A549 (cell line): ENCODE data around the gene MERTK. TPM values are rescaled to one million over a fixed set of nuclear protein-coding genes. Genes with fewer than 3 reads are reported as not detected.

Experiments used
- ATAC-seq, 2 experiments: fragments of 200-7000 bp in 1 of 2; fragments of >200 bp in 1 of 2; cut with Nextera tagmentation in 1 of 2; cut with Tn5 transposase in 1 of 2; 3 replicates each; pipeline versions ENCODE4 v1.8.0 to v1.9.1; 2018 to 2020; ENCODE audit warnings: mild to moderate bottlenecking in 1 of 2, moderate library complexity in 1 of 2
- CTCF ChIA-PET: fragments of 300-600 bp; sonication (Branson Sonifier 250); formaldehyde crosslinking; extraction: SDS; loops from one replicate; lab custom pipeline; 2021; ENCODE audit warnings: antibody characterized with exemption, inconsistent platforms; lab: Yijun Ruan, JAX
- POLR2A ChIA-PET: fragments of 350-600 bp; formaldehyde crosslinking; extraction: SDS; loops from one replicate; lab custom pipeline; 2021; ENCODE audit warnings: antibody characterized with exemption, inconsistent platforms; lab: Yijun Ruan, JAX
- DNase-seq, 2 experiments: peaks; one replicate each; pipeline versions ENCODE4 v3.0.0 to v3.0.0-alpha.2; 2011 to 2016; ENCODE audit warnings: low read depth in 1 of 2, low spot score in 1 of 2
- FAIRE-seq: peaks from 2 replicates; lab custom pipeline; 2011; peaks lifted over from hg19 to GRCh38; lab: Jason Lieb, UNC
- H3K27ac ChIP-seq, 2 experiments: fragments of >200 bp; sonication (Bioruptor Twin); formaldehyde crosslinking; 3 replicates each; pipeline ENCODE4 v1.5.1; 2016 to 2017
- H3K4me1 ChIP-seq: fragments of >200 bp; sonication (Bioruptor Twin); formaldehyde crosslinking; 3 replicates; pipeline ENCODE4 v1.6.1; 2016
- H3K4me2 ChIP-seq: fragments of >200 bp; sonication (Bioruptor Twin); formaldehyde crosslinking; 3 replicates; pipeline ENCODE4 v1.6.1; 2016
- H3K4me3 ChIP-seq: fragments of >200 bp; sonication (Bioruptor Twin); formaldehyde crosslinking; 3 replicates; pipeline ENCODE4 v1.5.1; 2016
- H3K9me3 ChIP-seq: fragments of >200 bp; sonication (Bioruptor Twin); formaldehyde crosslinking; 3 replicates; pipeline ENCODE4 v1.6.1; 2016
- BCL3 ChIP-seq: fragments of >200 bp; sonication (Bioruptor Twin); formaldehyde crosslinking; IDR thresholded peaks from 3 replicates; pipeline ENCODE4 v1.6.1; 2016
- CBX2 ChIP-seq: fragments of 200-600 bp; sonication (generic); IDR thresholded peaks from 2 replicates; pipeline ENCODE4 v1.6.1; 2016; ENCODE audit warnings: low read depth, mild to moderate bottlenecking, borderline replicate concordance
- CBX8 ChIP-seq: fragments of 200-600 bp; sonication (generic); IDR thresholded peaks from 2 replicates; pipeline ENCODE4 v1.6.1; 2016
- CHD4 ChIP-seq: fragments of 200-600 bp; sonication (generic); IDR thresholded peaks from 2 replicates; pipeline ENCODE4 v1.6.1; 2016; ENCODE audit warnings: antibody characterized with exemption, mild to moderate bottlenecking, borderline replicate concordance
- EHF ChIP-seq: fragments of 250-450 bp; sonication (Bioruptor Pico); IDR thresholded peaks from 2 replicates; pipeline ENCODE4 v1.5.0; 2020; ENCODE audit warnings: mild to moderate bottlenecking
- ELK1 ChIP-seq: fragments of 150-350 bp; IDR thresholded peaks from 2 replicates; pipeline ENCODE4 v1.6.1; 2014; ENCODE audit warnings: low read depth, mild to moderate bottlenecking, low read length
- FOSB ChIP-seq: fragments of 250-450 bp; sonication (Bioruptor Pico); IDR thresholded peaks from 2 replicates; pipeline ENCODE4 v1.5.0; 2020; ENCODE audit warnings: mild to moderate bottlenecking, moderate library complexity
- FOSL2 ChIP-seq, 2 experiments: fragments of 450-650 bp in 1 of 2; fragments of >200 bp in 1 of 2; sonication (Bioruptor Twin) in 1 of 2; formaldehyde crosslinking; IDR thresholded peaks; 2 replicates each; pipeline versions ENCODE4 v1.5.0 to v1.6.1; 2016 to 2020; ENCODE audit warnings: mild to moderate bottlenecking in 1 of 2, moderate library complexity in 1 of 2
- FOXS1 ChIP-seq: fragments of 250-450 bp; sonication (Bioruptor Pico); IDR thresholded peaks from 2 replicates; pipeline ENCODE4 v1.5.0; 2020; ENCODE audit warnings: mild to moderate bottlenecking, moderate library complexity
- HEYL ChIP-seq: fragments of 250-450 bp; sonication (Bioruptor Pico); IDR thresholded peaks from 2 replicates; pipeline ENCODE4 v1.8.0; 2021; ENCODE audit warnings: mild to moderate bottlenecking, moderate library complexity
- MAFK ChIP-seq: fragments of 450-650 bp; IDR thresholded peaks from 2 replicates; pipeline ENCODE4 v1.6.1; 2014; ENCODE audit not compliant: partially characterized antibody
- MAX ChIP-seq: IDR thresholded peaks from 2 replicates; pipeline ENCODE4 v1.6.1; 2012
- MYC ChIP-seq: IDR thresholded peaks from 2 replicates; pipeline ENCODE4 v1.6.1; 2012; ENCODE audit warnings: mild to moderate bottlenecking, inconsistent platforms, low read length, improper control_type of control experiment, borderline replicate concordance
- NFE2L2 ChIP-seq: fragments of 150-350 bp; conservative IDR thresholded peaks from 2 replicates; pipeline ENCODE4 v1.6.1; 2014; ENCODE audit warnings: low read length
- NR3C1 ChIP-seq: fragments of >200 bp; sonication (Bioruptor Twin); formaldehyde crosslinking; IDR thresholded peaks from 3 replicates; pipeline ENCODE4 v1.6.1; 2017
- POLR2AphosphoS2 ChIP-seq: conservative IDR thresholded peaks from 2 replicates; pipeline ENCODE4 v1.6.1; 2012; ENCODE audit warnings: low read length, improper control_type of control experiment, inconsistent platforms
- RAD21 ChIP-seq, 2 experiments: fragments of >200 bp in 1 of 2; sonication (Bioruptor Twin) in 1 of 2; formaldehyde crosslinking in 1 of 2; IDR thresholded peaks in 1 of 2; conservative IDR thresholded peaks in 1 of 2; 2 replicates in 1 of 2; 3 replicates in 1 of 2; pipeline ENCODE4 v1.6.1; 2012 to 2018; ENCODE audit warnings: inconsistent platforms in 1 of 2
- RARB ChIP-seq: fragments of 250-450 bp; sonication (Bioruptor Pico); IDR thresholded peaks from 2 replicates; pipeline ENCODE4 v1.8.0; 2021; ENCODE audit warnings: mild to moderate bottlenecking, moderate library complexity
- RFX5 ChIP-seq: fragments of 450-650 bp; IDR thresholded peaks from 2 replicates; pipeline ENCODE4 v1.7.1; 2014; ENCODE audit warnings: antibody characterized with exemption, mild to moderate bottlenecking, moderate library complexity
- SREBF2 ChIP-seq: fragments of 450-650 bp; IDR thresholded peaks from 2 replicates; pipeline ENCODE4 v1.6.1; 2014; ENCODE audit warnings: mild to moderate bottlenecking, moderate library complexity
- TFCP2L1 ChIP-seq: fragments of 250-450 bp; sonication (Bioruptor Pico); IDR thresholded peaks from 2 replicates; pipeline ENCODE4 v1.5.0; 2021; ENCODE audit warnings: mild to moderate bottlenecking
- TP53 ChIP-seq: fragments of 250-450 bp; sonication (Bioruptor Pico); IDR thresholded peaks from 2 replicates; pipeline ENCODE4 v1.5.0; 2021; ENCODE audit warnings: mild to moderate bottlenecking, moderate library complexity
- USF2 ChIP-seq: fragments of 450-650 bp; IDR thresholded peaks from 2 replicates; pipeline ENCODE4 v1.6.1; 2014; ENCODE audit warnings: antibody characterized with exemption
- ZC3H11A ChIP-seq: fragments of 450-650 bp; IDR thresholded peaks from 2 replicates; pipeline ENCODE4 v1.6.1; 2014; ENCODE audit warnings: antibody characterized with exemption, mild to moderate bottlenecking
- ZFP36 ChIP-seq: fragments of 450-650 bp; IDR thresholded peaks from 2 replicates; pipeline ENCODE4 v1.6.1; 2014; ENCODE audit warnings: borderline replicate concordance; ENCODE audit not compliant: partially characterized antibody
- ZNF302 ChIP-seq: fragments of 250-450 bp; sonication (Bioruptor Pico); IDR thresholded peaks from 2 replicates; pipeline ENCODE4 v1.9.0; 2021; ENCODE audit warnings: inconsistent platforms, mild to moderate bottlenecking, moderate library complexity
- ZSCAN20 ChIP-seq: fragments of 250-450 bp; sonication (Bioruptor Pico); IDR thresholded peaks from 2 replicates; pipeline ENCODE4 v1.8.0; 2022; ENCODE audit warnings: mild to moderate bottlenecking, moderate library complexity
- WGBS: methylation state at CpG from one replicate; pipeline ENCODE4 v1.1.6; 2017; ENCODE audit errors: missing lambda C conversion rate; 5-methylcytosine and 5-hydroxymethylcytosine counted together
- polyA plus RNA-seq, 4 experiments: library from polyadenylated mRNA; depleted of rRNA in 3 of 4; stranded (reverse); fragments of >200 nt; fragmentation: RNase III in 1 of 4; extraction: RNeasy Plus Mini Kit Qiagen cat#74134 plus additional on column Dnase treatment in 1 of 4; gene quantifications; 2 replicates in 3 of 4; 3 replicates in 1 of 4; pipeline ENCODE4 v1.2.3, GENCODE V29; 2011 to 2017

Gene MERTK
- polyA plus RNA-seq, 2 of the 4 experiments (the other 2 are of a cell fraction), result 1.4 to 4.0 TPM

GRCh38 chr2:111923276-111923804 is 24.9 kb downstream of the MERTK start:
- DNase-seq, result no peak
- H3K4me2 ChIP-seq, result no peak overlapping the region

GRCh38 chr2:111924617-111925107 is 26.3 kb downstream of the MERTK start:
- FAIRE-seq, result no peak
- 65% methylated on average over 3 of the region's 3 CpGs for WGBS
- POLR2A ChIA-PET, result no interaction called here
- H3K9me3 ChIP-seq, result no peaks in the 10 kb centered on the region
- H3K4me2 ChIP-seq, result no peak overlapping the region
- CTCF ChIA-PET, result interaction anchor here (1.6 kb wide), 1 partner anchor 37 kb away, joined by 4 read pairs; no protein-coding TSS in a partner anchor
- TF ChIP-seq MYC, result no peak
- TF ChIP-seq ZFP36, result no peak
- no peak for TF ChIP-seq RFX5
- no peak for TF ChIP-seq MAX
- TF ChIP-seq NR3C1, result no peak
- no peak for TF ChIP-seq BCL3
- no peak for TF ChIP-seq FOXS1 (CRISPR knock-in tag)
- no peak for TF ChIP-seq POLR2AphosphoS2
- no peak for TF ChIP-seq TP53 (CRISPR knock-in tag)
- TF ChIP-seq RARB (CRISPR knock-in tag), result no peak
- no peak for TF ChIP-seq ZNF302 (CRISPR knock-in tag)
- no peaks in the 10 kb centered on the region for H3K4me1 ChIP-seq
- no peak overlapping the region for H3K4me3 ChIP-seq
- no peak overlapping the region for H3K27ac ChIP-seq
- ATAC-seq, result no peak
- no peak for DNase-seq

More at GRCh38 chr2:111923276-111923804, 24.9 kb downstream of the MERTK start:
- ATAC-seq (no peak), FAIRE-seq (no peak)
- H3K4me3 ChIP-seq, result no peak overlapping the region
- H3K4me1 ChIP-seq, result no peaks in the 10 kb centered on the region
- H3K9me3 ChIP-seq, result no peaks in the 10 kb centered on the region
- no peak overlapping the region for H3K27ac ChIP-seq
- TF ChIP-seq NFE2L2 (no peak), CBX2 (no peak), CBX8 (no peak), TP53 (CRISPR knock-in tag) (no peak)
- CTCF ChIA-PET, result interaction anchor here (1.2 kb wide), 1 partner anchor 9 kb away, joined by 4 read pairs; no protein-coding TSS in a partner anchor
- WGBS, result 85% methylated on average over 4 of the region's 4 CpGs
- POLR2A ChIA-PET, result no interaction called here

GRCh38 chr2:111927723-111928122 is 29.3 kb downstream of the MERTK start:
- CTCF ChIA-PET, result interaction anchor here (1.3 to 1.6 kb wide), 2 partner anchors 30 to 40 kb away, joined by 3 to 5 read pairs; no protein-coding TSS in a partner anchor
- POLR2A ChIA-PET, result no interaction called here
- WGBS, result 71% methylated on average over 2 of the region's 2 CpGs

More at GRCh38 chr2:111927723-111928122, 29.3 kb downstream of the MERTK start:
- Histone ChIP-seq H3K27ac (no peak overlapping the region), H3K9me3 (no peaks in the 10 kb centered on the region), H3K4me2 (no peak overlapping the region), H3K4me3 (no peak overlapping the region), H3K4me1 (peaks cover 5% of the 10 kb centered on the region; the same call in 1 of the 3 replicates)
- FAIRE-seq (no peak), ATAC-seq (no peak), DNase-seq (no peak)
- TF ChIP-seq HEYL (CRISPR knock-in tag), result no peak
- TF ChIP-seq MAFK, result no peak
- no peak for TF ChIP-seq CBX2
- TF ChIP-seq CHD4, result no peak
- no peak for TF ChIP-seq RAD21 (conservative IDR thresholded peaks at IDR 0.05 in 1 of 2, IDR thresholded peaks at IDR 0.05 in 1 of 2)
- TF ChIP-seq BCL3, result no peak
- TF ChIP-seq RFX5, result no peak
- TF ChIP-seq CBX8, result no peak
- no peak for TF ChIP-seq SREBF2
- TF ChIP-seq ZSCAN20 (CRISPR knock-in tag), result no peak
- no peak for TF ChIP-seq FOSB
- TF ChIP-seq ZFP36, result no peak
- no peak for TF ChIP-seq EHF
- no peak for TF ChIP-seq TFCP2L1 (CRISPR knock-in tag)
- no peak for TF ChIP-seq USF2
- TF ChIP-seq FOSL2 (IDR thresholded peaks at IDR 0.05), result no peak
- no peak for TF ChIP-seq FOSL2 (CRISPR knock-in tag; IDR thresholded peaks at IDR 0.05)
- no peak for TF ChIP-seq TP53 (CRISPR knock-in tag)
- TF ChIP-seq ZC3H11A, result no peak
- no peak for TF ChIP-seq ELK1
